CD4-positive, alpha-beta T cell treated with Interleukin-6 at 100 ng/mL for 8 hours (primary cell): ENCODE data around the gene CREG2.

Experiments used
- DNase-seq: peaks from one replicate; pipeline ENCODE4 v3.0.0-alpha.2; 2020; ENCODE audit warnings: mixed read lengths, low spot score

Gene CREG2

DNA sequence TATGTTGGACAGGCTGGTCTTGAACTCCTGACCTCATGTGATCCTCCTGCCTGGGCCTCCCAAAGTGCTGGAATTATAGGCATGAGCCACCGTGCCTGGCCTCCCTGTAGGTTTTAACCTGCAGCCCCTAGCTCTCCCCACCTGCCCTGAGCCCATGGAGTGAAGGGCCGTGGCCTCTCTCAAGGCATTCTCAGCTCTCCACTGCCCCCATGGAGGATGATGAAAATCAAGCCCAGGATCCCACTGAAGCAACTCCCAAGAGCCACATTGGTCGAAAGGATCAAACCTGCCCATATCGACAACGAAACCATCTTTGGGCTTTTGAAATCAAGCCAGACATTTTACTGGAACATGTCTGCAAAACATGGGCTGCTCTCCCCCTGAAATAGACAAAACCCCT is 22.4 kb upstream of the CREG2 start:
- DNase-seq = no peak

DNA sequence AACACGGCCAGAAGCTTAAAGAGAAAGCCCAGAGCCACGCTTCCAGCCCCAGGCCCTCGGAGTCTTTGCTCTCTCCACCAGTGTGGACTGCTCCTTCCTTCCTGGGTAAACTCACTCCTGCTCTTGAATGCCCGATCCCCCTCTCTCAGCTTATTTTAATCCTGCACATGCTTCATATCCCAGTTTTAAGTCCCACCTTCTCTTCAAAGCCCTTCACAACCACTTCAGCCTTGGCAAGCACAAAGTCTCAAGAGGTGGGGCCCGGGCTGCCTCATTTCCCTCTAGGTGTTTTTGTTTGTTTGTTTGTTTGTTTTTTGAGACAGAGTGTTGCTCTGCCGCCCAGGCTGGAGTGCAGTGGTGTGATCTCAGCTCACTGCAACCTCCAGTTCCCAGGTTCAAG is 21.6 kb upstream of the CREG2 start:
- no peak for DNase-seq

- DNase-seq = no peak
Measured at GRCh38 chr2:101405351-101405899, 18.1 kb upstream of the CREG2 start.

- no peak for DNase-seq
Measured at GRCh38 chr2:101403745-101404144, 16.4 kb upstream of the CREG2 start.

GRCh38 chr2:101402630-101403029 is 15.3 kb upstream of the CREG2 start:
- no peak for DNase-seq

DNA sequence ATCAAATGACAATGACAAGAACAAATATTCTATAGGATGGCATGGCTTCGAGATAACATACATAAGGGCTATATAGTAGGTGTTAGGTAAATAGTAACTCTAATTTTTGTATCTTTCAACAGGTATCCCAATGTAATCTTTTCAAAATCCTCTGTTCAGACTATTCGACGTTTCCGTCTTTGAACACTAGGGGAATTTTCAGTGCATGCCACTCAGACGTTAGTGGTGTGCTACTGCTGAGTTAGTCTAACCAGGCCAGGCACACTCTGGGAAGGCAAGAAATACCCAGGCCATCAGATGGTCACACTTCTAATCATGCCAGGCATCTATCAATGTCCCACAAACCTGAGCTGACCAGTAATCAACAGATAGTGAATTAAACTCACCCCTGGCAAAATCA is 14.6 kb upstream of the CREG2 start:
- no peak for DNase-seq

DNA sequence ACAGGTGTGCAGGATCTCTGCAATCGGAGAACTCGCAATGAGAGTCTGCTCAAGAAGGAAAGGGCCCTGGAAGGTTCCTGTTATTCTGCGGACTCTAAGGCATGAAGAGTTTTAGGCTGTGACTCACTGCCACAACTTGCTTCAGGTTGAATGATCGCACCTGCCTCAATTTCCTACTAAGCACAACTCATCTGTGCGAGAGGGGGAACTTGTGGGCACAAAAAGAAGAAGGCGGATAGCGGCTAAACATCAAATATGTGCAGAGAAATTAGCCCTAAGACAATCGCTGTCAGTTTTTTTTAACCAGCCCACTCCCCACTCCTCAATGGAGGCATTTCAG is 14.0 kb upstream of the CREG2 start:
- no peak for DNase-seq

- DNase-seq = no peak
Measured at GRCh38 chr2:101400506-101401325, 13.4 kb upstream of the CREG2 start.

DNA sequence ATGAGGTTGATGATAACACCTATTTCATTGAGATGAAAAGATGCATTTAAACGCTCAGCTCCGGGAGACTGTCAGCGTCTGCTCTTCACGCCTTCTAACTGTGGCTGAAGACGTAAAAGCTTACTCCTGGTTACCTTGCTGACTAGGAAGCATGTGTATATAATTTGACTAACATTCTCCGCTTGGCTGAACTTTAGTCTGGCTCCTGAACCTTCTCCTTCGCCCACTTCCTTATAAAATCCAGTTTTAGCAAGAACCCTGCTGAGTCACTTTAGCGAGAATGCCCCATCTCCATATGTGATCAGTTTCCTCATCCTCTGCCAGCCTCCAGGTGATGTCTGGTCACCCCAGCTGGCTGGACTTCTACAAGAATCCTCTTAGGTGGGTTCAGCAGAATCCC is 12.7 kb upstream of the CREG2 start:
- DNase-seq = no peak

DNA sequence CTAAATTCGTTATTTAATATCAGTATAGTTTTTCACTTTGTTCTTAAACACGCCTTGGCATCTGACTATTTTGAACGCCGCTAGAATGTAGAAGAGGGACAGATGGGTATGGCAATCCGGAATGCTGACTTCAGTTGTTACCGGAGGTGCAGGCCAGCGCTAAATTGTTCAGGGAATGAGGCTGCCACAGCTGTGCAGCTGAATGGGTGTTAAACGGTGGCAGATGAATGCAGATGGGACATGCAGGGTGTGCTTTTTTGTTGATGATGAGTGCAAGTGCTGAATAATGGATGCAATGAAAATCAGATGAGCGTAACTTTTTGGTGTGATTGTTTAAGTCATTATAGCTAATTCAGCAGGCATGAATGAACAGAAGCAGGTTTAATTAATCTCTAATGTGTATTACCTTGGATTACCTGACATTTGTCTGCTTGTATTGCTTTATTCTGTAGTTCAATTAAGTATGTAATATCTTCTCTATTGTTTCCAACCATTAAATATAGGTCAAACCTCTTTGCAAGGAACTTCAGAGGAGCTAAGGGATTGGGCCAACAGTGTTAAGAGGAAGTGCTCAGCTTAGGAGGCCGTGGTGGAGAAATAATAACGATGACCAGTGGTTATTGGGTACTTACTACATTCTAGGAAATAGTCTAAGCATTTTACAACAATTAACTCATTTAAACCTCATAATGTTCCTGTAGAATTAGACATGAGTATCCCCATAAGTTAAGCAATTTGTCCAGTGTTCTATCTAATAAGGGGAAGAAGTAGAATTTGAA is 11.9 kb upstream of the CREG2 start:
- DNase-seq = no peak

DNA sequence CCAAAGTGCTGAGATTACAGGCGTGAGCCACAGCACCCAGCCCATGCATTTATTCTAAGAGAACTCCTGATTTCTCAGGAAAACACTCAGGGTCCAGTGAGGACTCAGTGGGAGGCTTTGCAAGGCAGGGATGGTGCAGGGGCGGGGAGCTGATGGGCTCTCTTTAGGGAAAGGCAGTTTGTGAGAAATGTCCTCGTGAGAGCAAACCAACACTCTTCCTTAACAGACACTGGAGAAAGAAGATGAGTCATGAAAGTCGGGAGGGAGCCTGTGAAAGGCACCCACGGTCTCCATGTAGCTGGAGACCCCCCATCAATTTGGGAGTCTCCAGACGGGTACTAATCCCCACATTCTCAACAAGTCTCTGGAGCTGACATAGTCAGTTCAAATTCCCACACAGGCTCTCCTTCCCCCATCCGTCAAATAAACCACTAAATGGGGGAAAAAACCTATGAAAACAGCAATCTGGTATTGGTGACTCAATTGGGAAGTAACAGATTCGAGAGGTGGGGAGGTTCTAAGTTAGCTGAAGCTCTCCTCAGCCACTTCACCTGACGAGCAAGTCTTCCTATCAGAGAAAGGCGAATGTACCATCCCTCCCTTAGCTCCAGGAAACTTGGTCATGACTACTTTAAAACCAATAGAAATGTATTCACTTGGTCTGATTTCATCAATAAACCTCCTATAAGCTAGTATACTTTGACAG is 11.0 kb upstream of the CREG2 start:
- no peak for DNase-seq

GRCh38 chr2:101396316-101396717 is 9.0 kb upstream of the CREG2 start:
- no peak for DNase-seq

DNA sequence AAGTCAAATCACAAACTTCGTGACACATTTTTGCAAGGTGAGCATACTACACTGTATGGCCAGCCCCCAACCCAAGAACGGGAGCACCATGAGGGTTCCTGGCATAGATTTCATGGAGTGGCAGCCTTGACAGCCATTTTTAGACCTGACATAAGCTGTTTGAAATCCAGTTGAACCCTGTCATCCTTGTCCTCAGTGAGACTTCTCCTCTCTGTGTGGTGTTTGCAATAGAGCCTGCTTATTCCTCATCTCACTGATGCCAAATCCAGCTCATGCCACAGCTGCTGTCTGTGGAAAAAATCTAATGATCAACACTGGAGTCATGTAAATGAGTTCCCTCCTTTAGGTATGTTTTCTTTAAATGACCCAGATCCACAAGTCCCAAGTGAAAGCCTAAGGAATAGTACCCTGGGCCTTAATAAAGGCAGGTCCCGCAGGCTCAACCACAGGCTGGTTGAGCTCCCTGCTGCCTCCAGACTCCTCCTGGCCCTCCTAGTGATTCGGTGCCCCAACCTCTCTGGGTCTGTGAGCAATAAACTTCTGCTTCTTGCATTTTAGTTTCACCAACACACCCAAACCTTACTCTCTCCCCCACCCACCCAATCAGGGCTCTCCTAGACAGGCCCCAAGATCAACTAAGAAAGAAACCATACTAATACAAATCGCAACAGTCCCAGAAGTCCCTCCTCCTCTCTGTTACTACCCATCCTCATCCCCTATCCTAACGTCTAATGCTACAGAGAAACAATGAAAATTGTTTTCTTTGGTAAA is 8.4 kb upstream of the CREG2 start:
- no peak for DNase-seq

DNA sequence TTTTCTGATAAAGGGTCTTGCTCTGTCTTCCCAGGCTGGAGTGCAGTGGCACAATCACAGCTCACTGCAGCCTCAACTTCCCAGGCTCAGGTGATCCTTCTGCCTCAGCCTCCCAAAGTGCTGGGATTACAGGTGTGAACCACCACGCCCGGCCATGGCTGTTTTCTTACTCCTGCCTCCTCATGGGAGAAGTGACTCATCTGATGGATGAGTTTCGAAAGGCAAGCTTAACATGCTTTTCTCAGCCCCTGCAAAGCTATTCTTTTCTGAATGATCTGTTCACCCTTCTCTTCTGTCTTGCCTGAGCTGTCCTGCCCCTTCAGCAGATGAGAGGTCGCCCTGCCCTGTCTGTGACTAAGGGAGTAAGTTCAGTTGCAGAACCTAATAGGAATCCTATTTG is 929 bp upstream of the CREG2 start:
- no peak for DNase-seq

DNA sequence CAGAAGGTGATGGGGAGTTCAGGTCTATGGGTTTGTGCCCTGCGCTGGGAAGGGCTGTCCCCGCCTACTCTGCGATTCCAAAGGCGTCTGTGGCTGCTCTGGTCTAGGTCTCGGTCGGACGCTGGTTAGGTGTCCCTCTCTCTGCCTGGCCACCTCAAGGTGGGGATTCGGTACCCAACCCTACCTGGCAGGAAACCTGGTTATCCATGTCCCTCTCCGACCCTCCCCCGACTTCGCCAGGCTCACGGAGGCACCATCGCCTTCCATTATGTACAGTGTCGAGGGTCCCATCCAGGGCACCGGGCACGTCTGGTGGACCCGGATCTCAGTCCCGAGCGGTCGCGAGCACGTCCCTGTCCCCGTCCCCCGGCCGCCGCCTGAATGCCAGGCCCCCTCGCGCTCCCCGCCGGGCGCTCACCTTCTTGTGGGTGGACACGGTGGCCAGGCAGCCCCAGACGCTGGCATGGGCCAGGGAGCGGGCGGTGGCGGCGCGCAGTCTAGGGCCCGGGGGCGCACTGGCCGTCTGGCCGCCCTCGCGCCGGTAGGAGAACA is 628 bp downstream of the CREG2 start:
- DNase-seq = no peak

- no peak for DNase-seq
Measured at GRCh38 chr2:101383016-101383541, 4.2 kb downstream of the CREG2 start.

- DNase-seq = no peak
Measured at GRCh38 chr2:101382442-101382841, 4.9 kb downstream of the CREG2 start.

DNA sequence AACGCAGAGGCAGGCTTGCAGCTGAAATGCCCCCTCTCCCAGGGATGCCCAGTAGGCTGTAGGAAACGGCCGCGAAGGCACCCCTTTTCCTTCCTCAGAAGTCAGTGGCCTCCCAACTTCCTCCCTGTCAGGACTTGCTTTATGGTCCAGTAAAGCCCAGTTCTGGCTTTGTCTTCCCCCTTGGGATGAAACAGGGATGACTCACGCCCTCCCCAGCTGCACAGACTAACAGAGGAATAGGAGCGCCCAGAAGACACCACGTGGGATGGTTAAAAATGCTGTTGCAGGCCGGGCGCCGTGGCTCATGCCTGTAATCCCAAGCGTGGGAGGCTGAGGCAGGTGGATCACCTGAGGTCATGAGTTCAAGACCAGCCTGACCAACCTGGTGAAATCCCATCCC is 6.9 kb downstream of the CREG2 start:
- DNase-seq = no peak

- DNase-seq = no peak
Measured at GRCh38 chr2:101379091-101379490, 8.2 kb downstream of the CREG2 start.

DNA sequence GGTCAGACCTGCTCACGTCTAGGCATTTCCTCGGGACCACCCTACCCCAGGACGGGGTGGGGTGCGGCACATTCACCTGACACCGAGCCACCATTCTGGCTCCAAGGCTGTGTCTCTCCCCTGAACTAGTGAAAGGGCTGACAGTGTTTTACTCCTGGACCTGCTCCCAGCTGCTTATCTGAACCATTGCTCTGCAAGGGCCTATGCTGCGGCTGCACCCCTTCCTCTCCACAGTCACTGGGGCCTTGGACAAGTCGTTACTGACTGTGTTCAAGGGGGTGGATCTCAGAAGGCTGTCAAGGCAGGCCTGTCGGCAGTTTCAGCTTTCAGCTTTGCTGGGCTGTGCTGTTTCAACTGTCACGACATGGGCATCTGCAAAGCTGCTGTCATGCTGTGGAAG is 11.7 kb downstream of the CREG2 start:
- DNase-seq = no peak

DNA sequence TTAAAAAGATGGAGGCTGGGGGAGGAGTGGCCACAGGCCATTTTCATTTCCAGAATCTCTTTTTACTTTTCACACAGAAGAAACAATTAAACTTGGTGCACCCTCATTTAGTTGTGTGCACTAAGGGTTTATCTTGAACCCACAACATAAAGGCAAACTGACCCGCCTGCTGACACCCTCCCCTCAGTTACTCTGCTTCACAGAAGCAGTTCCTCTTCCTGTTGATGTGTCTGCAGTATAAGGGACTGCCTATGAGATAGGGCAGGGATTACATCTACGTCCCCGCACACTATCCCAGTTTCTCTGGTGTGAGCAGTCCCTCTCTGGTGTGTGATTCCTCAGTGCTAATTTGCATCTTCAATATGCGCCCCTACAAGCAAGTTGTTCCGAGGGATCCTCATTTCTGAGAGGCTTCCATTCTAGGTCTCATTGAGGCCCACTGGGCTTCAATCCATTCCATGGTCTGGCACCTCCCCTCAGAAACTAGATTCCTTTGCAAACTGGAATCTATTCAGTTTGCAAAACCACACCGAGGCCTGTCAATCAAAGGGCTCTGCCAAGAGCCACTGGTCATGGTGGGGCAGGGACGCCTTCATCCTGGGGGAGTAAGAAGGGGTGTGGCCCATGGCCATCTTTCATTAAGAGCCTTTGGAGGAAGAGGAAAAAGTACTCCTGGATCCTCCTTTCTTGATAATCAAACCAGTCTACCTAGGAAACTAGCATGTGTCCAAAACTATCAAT is 12.3 kb downstream of the CREG2 start:
- DNase-seq = no peak
